IPS-NIHi11 (cell line): ENCODE measurements around the gene SETD9.

Experiments used
- DNase-seq: peaks from one replicate; pipeline ENCODE4 v3.0.0; 2012; ENCODE audit warnings: mixed read lengths, low spot score

The SETD9 gene

GRCh38 chr5:56909294-56910209 is at the start of gene SETD9:
Gene SETD9 (plus strand): TSS chr5:56909596. CDS start chr5:56909646, 50 bp downstream.
- DNase-seq = peak; percentile 95

- DNase-seq = no peak
These were observed 47.4 kb upstream of the SETD9 start for GRCh38 chr5:56861893-56862485.

- DNase-seq = no peak
These were observed 46.5 kb upstream of the SETD9 start for GRCh38 chr5:56862909-56863308.

GRCh38 chr5:56871777-56872176 is 37.6 kb upstream of the SETD9 start:
- no peak for DNase-seq

GRCh38 chr5:56873056-56873455 is 36.3 kb upstream of the SETD9 start:
- no peak for DNase-seq

GRCh38 chr5:56876327-56876726 is 33.1 kb upstream of the SETD9 start:
- DNase-seq = no peak

GRCh38 chr5:56881571-56881970 is 27.8 kb upstream of the SETD9 start:
- DNase-seq = no peak

GRCh38 chr5:56893251-56893951 is 16.0 kb upstream of the SETD9 start:
- DNase-seq = no peak

GRCh38 chr5:56896763-56897162 is 12.6 kb upstream of the SETD9 start:
- no peak for DNase-seq

GRCh38 chr5:56898213-56898612 is 11.2 kb upstream of the SETD9 start:
- no peak for DNase-seq

GRCh38 chr5:56900395-56900794 is 9.0 kb upstream of the SETD9 start:
- no peak for DNase-seq

- DNase-seq = peak; percentile 72
These were observed 8.4 kb upstream of the SETD9 start for GRCh38 chr5:56900858-56901578.

- peak; percentile 69 for DNase-seq
These were observed 478 bp upstream of the SETD9 start for GRCh38 chr5:56908942-56909293.

GRCh38 chr5:56910210-56910965 is 992 bp downstream of the SETD9 start:
- DNase-seq = no peak

GRCh38 chr5:56913766-56914165 is 4.4 kb downstream of the SETD9 start:
- DNase-seq = no peak

- no peak for DNase-seq
These were observed 5.3 kb downstream of the SETD9 start for GRCh38 chr5:56914678-56915077.

- no peak for DNase-seq
These were observed 8.1 kb downstream of the SETD9 start for GRCh38 chr5:56917534-56917933.

- no peak for DNase-seq
These were observed 8.7 kb downstream of the SETD9 start for GRCh38 chr5:56918054-56918453.

GRCh38 chr5:56919942-56920662 is 10.7 kb downstream of the SETD9 start:
- no peak for DNase-seq

GRCh38 chr5:56922922-56923321 is 13.5 kb downstream of the SETD9 start:
- DNase-seq = no peak

- no peak for DNase-seq
These were observed 24.9 kb downstream of the SETD9 start for GRCh38 chr5:56934325-56934724.
